Neural progenitor cell (in vitro differentiated cells): ENCODE results near the gene CD81. TPM values are rescaled to one million over a fixed set of nuclear protein-coding genes. Genes with fewer than 3 reads are reported as not detected.
"Not testable (repeated sequence)": the region's sequence is repeated elsewhere in the genome, so short reads cannot be mapped to it uniquely, and the experiment has no call there.

Experiments
- DNase-seq: peaks from one replicate; pipeline ENCODE4 v3.0.0-alpha.2; 2016; ENCODE audit warnings: low spot score
- H2AFZ ChIP-seq: fragments of 200-600 bp; sonication (generic); replicated peaks from 2 replicates; pipeline ENCODE4 v1.6.1; 2016; ENCODE audit warnings: antibody characterized with exemption
- H3F3A ChIP-seq: fragments of 200-600 bp; sonication (generic); 2 replicates; pipeline ENCODE4 v1.6.1; 2016; ENCODE audit warnings: antibody characterized with exemption, low read depth
- H3K27ac ChIP-seq: fragments of 200-600 bp; sonication (generic); 2 replicates; pipeline ENCODE4 v1.5.1; 2016; ENCODE audit warnings: mild to moderate bottlenecking
- H3K27me3 ChIP-seq: fragments of 200-600 bp; sonication (generic); 2 replicates; pipeline ENCODE4 v1.6.1; 2016; ENCODE audit warnings: mild to moderate bottlenecking, moderate library complexity
- H3K36me3 ChIP-seq: fragments of 200-600 bp; sonication (generic); 2 replicates; pipeline ENCODE4 v1.5.1; 2016
- H3K4me1 ChIP-seq: fragments of 200-600 bp; sonication (generic); 2 replicates; pipeline ENCODE4 v1.6.1; 2016; ENCODE audit warnings: mixed run types
- H3K4me2 ChIP-seq: fragments of 200-600 bp; sonication (generic); 2 replicates; pipeline ENCODE4 v1.6.1; 2016
- H3K4me3 ChIP-seq: fragments of 200-600 bp; sonication (generic); 2 replicates; pipeline ENCODE4 v1.5.1; 2016
- H3K79me2 ChIP-seq: fragments of 200-600 bp; sonication (generic); 2 replicates; pipeline ENCODE4 v1.6.1; 2016; ENCODE audit warnings: low read depth
- H3K9ac ChIP-seq: fragments of 200-600 bp; sonication (generic); 2 replicates; pipeline ENCODE4 v1.6.1; 2016
- H3K9me3 ChIP-seq: fragments of 200-600 bp; sonication (generic); 2 replicates; pipeline ENCODE4 v1.5.1; 2016; ENCODE audit warnings: low read depth
- H4K20me1 ChIP-seq: fragments of 200-600 bp; sonication (generic); 2 replicates; pipeline ENCODE4 v1.6.1; 2016; ENCODE audit warnings: low read depth
- H3K27ac Mint-ChIP-seq: 3 replicates; pipeline ENCODE4 v1.8.0; 2021; ENCODE audit warnings: mixed read lengths
- H3K27me3 Mint-ChIP-seq: 2 replicates; pipeline ENCODE4 v1.8.0; 2022; ENCODE audit warnings: low read depth, mild to moderate bottlenecking, inconsistent platforms, moderate library complexity, mixed read lengths; ENCODE audit not compliant: insufficient read depth
- H3K36me3 Mint-ChIP-seq: 3 replicates; pipeline ENCODE4 v1.8.0; 2021; ENCODE audit warnings: mixed read lengths
- H3K4me1 Mint-ChIP-seq: 3 replicates; pipeline ENCODE4 v1.8.0; 2021; ENCODE audit warnings: mixed read lengths
- H3K4me3 Mint-ChIP-seq: 3 replicates; pipeline ENCODE4 v1.8.0; 2021; ENCODE audit warnings: mild to moderate bottlenecking, moderate library complexity, mixed read lengths
- H3K9me3 Mint-ChIP-seq: 3 replicates; pipeline ENCODE4 v1.8.0; 2020; ENCODE audit warnings: mixed read lengths
- EZH2 ChIP-seq: fragments of 200-600 bp; sonication (generic); IDR thresholded peaks from 2 replicates; pipeline ENCODE4 v1.6.1; 2017; ENCODE audit warnings: antibody characterized with exemption, mild to moderate bottlenecking, moderate library complexity
- EZH2phosphoT487 ChIP-seq: fragments of 200-600 bp; sonication (generic); IDR thresholded peaks from 2 replicates; pipeline ENCODE4 v1.6.1; 2017; ENCODE audit warnings: antibody characterized with exemption
- total RNA-seq: library from RNA; depleted of rRNA; stranded (reverse); fragments of >200 nt; gene quantifications from 2 replicates; pipeline ENCODE4 v1.2.3, GENCODE V29; 2015; ENCODE audit warnings: low replicate concordance
- TF ChIP-seq, protein P1 (sequence below): fragments of 200-600 bp; sonication (generic); IDR thresholded peaks from 2 replicates; pipeline ENCODE4 v1.5.1; 2017; ENCODE audit warnings: antibody characterized with exemption, mild to moderate bottlenecking

The CD81 gene
- total RNA-seq, 1 donor from 2014 or later = 87.6 TPM

DNA sequence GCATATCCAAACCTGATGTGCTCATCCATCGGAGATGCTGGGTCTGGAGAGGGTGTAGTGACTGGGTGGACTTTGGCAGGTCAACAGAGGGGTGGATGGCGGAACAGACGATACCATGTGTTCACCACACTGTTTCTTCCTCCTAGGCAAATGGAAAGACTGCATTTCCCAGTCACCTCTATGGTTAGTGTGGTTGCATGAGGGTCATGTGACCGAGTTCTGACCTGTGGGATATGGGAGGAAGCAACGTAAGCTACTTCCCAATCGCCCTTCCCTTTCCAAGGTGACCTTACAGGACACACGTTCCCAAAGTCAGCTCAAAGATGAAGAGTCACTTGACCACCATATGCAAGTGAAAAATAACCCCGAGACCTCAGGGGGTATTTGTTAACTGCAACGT is 47.6 kb upstream of the CD81 start:
- peaks cover 32% of the 10 kb centered on the region for H3K4me1 ChIP-seq
- no peaks in the 10 kb centered on the region for H3K79me2 ChIP-seq
- Mint-ChIP-seq H3K36me3 (no peaks in the 10 kb centered on the region), H3K27ac (peak overlapping the region; percentile 73), H3K9me3 (peaks cover 18% of the 10 kb centered on the region), H3K4me3 (no peak overlapping the region), H3K4me1 (peaks cover 22% of the 10 kb centered on the region), H3K27me3 (peaks cover 7% of the 10 kb centered on the region)
- H3K27ac ChIP-seq = peak overlapping the region; percentile 91
- peaks cover 10% of the 10 kb centered on the region for H3K9me3 ChIP-seq
- no peak for DNase-seq
- no peak overlapping the region for H2AFZ ChIP-seq
- TF ChIP-seq, protein P1, sequence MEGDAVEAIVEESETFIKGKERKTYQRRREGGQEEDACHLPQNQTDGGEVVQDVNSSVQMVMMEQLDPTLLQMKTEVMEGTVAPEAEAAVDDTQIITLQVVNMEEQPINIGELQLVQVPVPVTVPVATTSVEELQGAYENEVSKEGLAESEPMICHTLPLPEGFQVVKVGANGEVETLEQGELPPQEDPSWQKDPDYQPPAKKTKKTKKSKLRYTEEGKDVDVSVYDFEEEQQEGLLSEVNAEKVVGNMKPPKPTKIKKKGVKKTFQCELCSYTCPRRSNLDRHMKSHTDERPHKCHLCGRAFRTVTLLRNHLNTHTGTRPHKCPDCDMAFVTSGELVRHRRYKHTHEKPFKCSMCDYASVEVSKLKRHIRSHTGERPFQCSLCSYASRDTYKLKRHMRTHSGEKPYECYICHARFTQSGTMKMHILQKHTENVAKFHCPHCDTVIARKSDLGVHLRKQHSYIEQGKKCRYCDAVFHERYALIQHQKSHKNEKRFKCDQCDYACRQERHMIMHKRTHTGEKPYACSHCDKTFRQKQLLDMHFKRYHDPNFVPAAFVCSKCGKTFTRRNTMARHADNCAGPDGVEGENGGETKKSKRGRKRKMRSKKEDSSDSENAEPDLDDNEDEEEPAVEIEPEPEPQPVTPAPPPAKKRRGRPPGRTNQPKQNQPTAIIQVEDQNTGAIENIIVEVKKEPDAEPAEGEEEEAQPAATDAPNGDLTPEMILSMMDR = no peak
- TF ChIP-seq EZH2 (no peak), EZH2phosphoT487 (no peak)
- no peaks in the 10 kb centered on the region for H3K27me3 ChIP-seq
- no peak overlapping the region for H3K9ac ChIP-seq
- no peaks in the 10 kb centered on the region for H4K20me1 ChIP-seq
- no peaks in the 10 kb centered on the region for H3K36me3 ChIP-seq
- no peak overlapping the region for H3K4me3 ChIP-seq
- peak overlapping the region; percentile 71 for H3K4me2 ChIP-seq
- H3F3A ChIP-seq = peaks cover 32% of the 10 kb centered on the region

DNA sequence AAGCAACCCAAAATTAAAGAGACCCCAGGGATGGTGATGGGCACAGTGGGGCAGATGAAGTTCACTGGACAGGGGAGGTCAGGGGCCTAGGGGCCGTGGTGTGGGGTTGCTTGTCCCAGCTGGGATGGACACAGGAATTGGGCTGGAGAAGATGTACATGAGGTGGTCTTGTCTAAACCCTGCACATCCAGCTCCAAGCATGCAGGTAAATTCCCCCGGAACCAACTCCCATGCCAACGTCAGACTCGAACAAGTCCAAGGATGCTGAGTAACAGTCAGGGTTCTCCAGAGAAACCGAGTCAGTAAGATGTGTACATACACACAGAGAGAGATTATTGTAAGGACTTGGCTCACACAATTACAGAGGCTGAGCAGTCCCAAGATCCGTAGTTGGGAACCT is 46.4 kb upstream of the CD81 start:
- Histone ChIP-seq H4K20me1 (no peaks in the 10 kb centered on the region), H3K9ac (no peak overlapping the region), H3K4me2 (no peak overlapping the region), H3F3A (peaks cover 32% of the 10 kb centered on the region), H2AFZ (no peak overlapping the region), H3K36me3 (no peaks in the 10 kb centered on the region), H3K4me1 (peaks cover 32% of the 10 kb centered on the region), H3K4me3 (no peak overlapping the region), H3K27me3 (no peaks in the 10 kb centered on the region), H3K79me2 (no peaks in the 10 kb centered on the region), H3K9me3 (peaks cover 10% of the 10 kb centered on the region), H3K27ac (no peak overlapping the region)
- H3K4me1 Mint-ChIP-seq = peaks cover 21% of the 10 kb centered on the region
- H3K27me3 Mint-ChIP-seq = peaks cover 3% of the 10 kb centered on the region
- H3K4me3 Mint-ChIP-seq = no peak overlapping the region
- DNase-seq = no peak
- H3K27ac Mint-ChIP-seq = no peak overlapping the region
- H3K9me3 Mint-ChIP-seq = peaks cover 18% of the 10 kb centered on the region
- no peaks in the 10 kb centered on the region for H3K36me3 Mint-ChIP-seq
- no peak for TF ChIP-seq EZH2phosphoT487
- TF ChIP-seq, protein P1 = no peak
- no peak for TF ChIP-seq EZH2

DNA sequence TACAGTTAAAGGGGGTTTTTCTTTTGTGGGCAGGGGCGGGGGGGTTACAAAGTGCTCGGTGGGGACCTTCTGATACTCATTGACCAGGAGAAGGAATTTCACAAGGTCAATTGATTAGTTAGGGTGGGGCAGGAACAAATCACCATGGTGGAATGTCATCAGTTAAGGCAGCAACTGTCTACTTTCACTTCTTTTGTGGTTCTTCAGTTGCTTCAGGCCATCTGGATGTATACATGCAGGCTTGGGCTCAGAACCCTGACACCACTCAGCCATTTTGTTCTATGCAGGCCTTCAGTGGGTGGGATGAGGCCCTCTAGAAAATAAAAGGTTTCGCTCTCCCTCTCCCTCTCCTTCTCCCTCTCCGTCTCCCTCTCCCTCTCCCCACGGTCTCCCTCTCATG is 45.7 kb upstream of the CD81 start:
- H3K4me3 ChIP-seq = no peak overlapping the region
- no peak for DNase-seq
- H3K27ac ChIP-seq = no peak overlapping the region
- H4K20me1 ChIP-seq = no peaks in the 10 kb centered on the region
- H3K27ac Mint-ChIP-seq = no peak overlapping the region
- peaks cover 32% of the 10 kb centered on the region for H3K4me1 ChIP-seq
- no peaks in the 10 kb centered on the region for H3K36me3 Mint-ChIP-seq
- no peaks in the 10 kb centered on the region for H3K36me3 ChIP-seq
- TF ChIP-seq EZH2phosphoT487 = no peak
- TF ChIP-seq, protein P1 = no peak
- no peak for TF ChIP-seq EZH2
- peaks cover 32% of the 10 kb centered on the region for H3F3A ChIP-seq
- peaks cover 21% of the 10 kb centered on the region for H3K4me1 Mint-ChIP-seq
- H3K4me3 Mint-ChIP-seq = no peak overlapping the region
- no peak overlapping the region for H3K9ac ChIP-seq
- H3K9me3 Mint-ChIP-seq = peaks cover 18% of the 10 kb centered on the region
- H3K27me3 Mint-ChIP-seq = peaks cover 3% of the 10 kb centered on the region
- H3K79me2 ChIP-seq = no peaks in the 10 kb centered on the region
- no peaks in the 10 kb centered on the region for H3K27me3 ChIP-seq
- no peak overlapping the region for H2AFZ ChIP-seq
- peaks cover 10% of the 10 kb centered on the region for H3K9me3 ChIP-seq
- no peak overlapping the region for H3K4me2 ChIP-seq

DNA sequence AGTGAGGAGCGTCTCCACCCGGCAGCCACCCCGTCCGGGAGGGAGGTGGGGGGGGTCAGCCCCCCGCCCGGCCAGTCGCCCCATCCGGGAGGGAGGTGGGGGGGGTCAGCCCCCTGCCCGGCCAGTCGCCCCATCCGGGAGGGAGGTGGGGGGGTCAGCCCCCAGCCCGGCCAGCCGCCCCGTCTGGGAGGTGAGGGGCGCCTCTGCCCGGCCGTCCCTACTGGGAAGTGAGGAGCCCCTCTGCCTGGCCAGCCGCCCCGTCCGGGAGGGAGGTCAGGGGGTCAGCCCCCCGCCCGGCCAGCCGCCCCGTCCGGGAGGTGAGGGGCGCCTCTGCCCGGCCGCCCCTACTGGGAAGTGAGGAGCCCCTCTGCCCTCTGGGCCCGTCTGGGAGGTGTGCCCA is 44.5 kb upstream of the CD81 start:
- not testable (repeated sequence) for H3K27me3 ChIP-seq, H2AFZ ChIP-seq, H3K4me2 ChIP-seq, H3K27ac Mint-ChIP-seq, H3K4me3 Mint-ChIP-seq, H3K79me2 ChIP-seq, H3K4me3 ChIP-seq, H3K27ac ChIP-seq, DNase-seq, H3K9ac ChIP-seq, H3K36me3 Mint-ChIP-seq, H3K9me3 ChIP-seq, H3K27me3 Mint-ChIP-seq, H3K36me3 ChIP-seq, H4K20me1 ChIP-seq
- Histone ChIP-seq H3K4me1 (peaks cover 23% of the 10 kb centered on the region), H3F3A (peaks cover 27% of the 10 kb centered on the region)
- Mint-ChIP-seq H3K4me1 (peaks cover 21% of the 10 kb centered on the region), H3K9me3 (peaks cover 18% of the 10 kb centered on the region)

DNA sequence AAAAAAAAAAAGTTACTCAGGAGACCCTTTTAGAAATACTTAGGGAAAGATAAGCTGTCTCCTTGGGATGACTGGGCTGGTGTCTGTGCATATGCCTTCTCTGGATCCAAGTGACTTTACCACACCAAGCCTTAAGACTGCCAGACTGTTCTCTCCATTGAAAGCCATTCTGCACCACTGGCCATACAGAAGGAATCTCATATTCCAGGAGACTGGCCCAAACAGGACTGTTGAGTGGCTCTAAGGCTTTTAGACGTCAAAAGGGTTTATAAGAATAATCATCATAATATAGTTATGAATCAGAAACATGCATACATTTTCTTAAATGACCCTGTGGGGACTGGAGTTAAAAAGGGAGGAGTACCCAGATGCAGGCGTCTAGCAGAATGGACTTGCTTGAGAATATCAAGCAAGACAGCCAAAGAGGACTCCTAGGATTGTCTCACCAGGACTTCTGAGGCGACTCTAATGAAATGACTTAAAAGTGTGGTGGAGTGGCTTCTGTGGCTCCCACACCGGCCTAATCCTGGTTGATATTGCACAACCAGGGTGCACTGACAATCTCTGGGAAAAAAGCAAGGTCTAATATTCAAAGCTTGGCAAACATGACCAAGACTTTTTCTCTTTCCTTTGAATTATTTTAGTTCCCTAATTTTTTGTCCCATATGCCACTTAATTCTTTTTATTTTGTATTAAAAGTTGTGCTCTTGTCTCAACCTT is 43.5 kb upstream of the CD81 start:
- H3K27ac Mint-ChIP-seq, H3K9me3 ChIP-seq, H3K36me3 ChIP-seq, H2AFZ ChIP-seq, H4K20me1 ChIP-seq, H3K4me3 Mint-ChIP-seq, H3K27me3 ChIP-seq, H3K36me3 Mint-ChIP-seq, H3K27ac ChIP-seq, DNase-seq, H3K9ac ChIP-seq, H3K27me3 Mint-ChIP-seq, H3K4me3 ChIP-seq, H3K79me2 ChIP-seq, H3K4me2 ChIP-seq: not testable (repeated sequence)
- Mint-ChIP-seq H3K9me3 (peaks cover 18% of the 10 kb centered on the region), H3K4me1 (peaks cover 11% of the 10 kb centered on the region)
- H3F3A ChIP-seq = peaks cover 16% of the 10 kb centered on the region
- H3K4me1 ChIP-seq = peaks cover 19% of the 10 kb centered on the region

DNA sequence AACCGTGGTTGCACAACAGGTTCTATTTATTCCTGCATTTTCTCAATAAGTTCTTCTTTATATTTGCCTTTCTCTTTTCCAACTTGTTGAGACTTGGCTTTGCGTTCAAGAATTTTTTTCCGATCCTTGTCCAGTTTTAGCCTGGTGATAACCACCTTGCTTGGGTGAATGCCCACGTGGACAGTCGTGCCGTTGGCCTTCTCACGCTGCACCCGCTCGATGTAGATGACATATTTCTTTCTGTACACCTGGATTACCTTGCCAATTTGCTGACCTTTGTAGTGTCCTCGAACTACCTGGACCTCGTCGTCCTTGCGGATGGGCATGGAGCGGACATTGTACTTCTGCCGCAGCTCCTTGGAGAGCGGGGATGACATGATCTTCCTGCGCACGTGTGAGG is 41.8 kb upstream of the CD81 start:
- not testable (repeated sequence) for H3K27me3 Mint-ChIP-seq, H3K4me1 Mint-ChIP-seq, H3K27ac ChIP-seq, H3K9me3 ChIP-seq, DNase-seq, H3K4me2 ChIP-seq, H3K4me3 ChIP-seq, H3K9ac ChIP-seq, H4K20me1 ChIP-seq, H3K4me1 ChIP-seq, H3K36me3 ChIP-seq, H3K79me2 ChIP-seq, H2AFZ ChIP-seq, H3K4me3 Mint-ChIP-seq, H3K27ac Mint-ChIP-seq, H3K27me3 ChIP-seq, H3K36me3 Mint-ChIP-seq, H3F3A ChIP-seq
- H3K9me3 Mint-ChIP-seq = peaks cover 12% of the 10 kb centered on the region
